Suppressor macrophage treated with lipopolysaccharide for 4 hours (primary cell): ENCODE data around the gene FLAD1.

ENCODE experiments used
- DNase-seq: peaks from one replicate; pipeline ENCODE4 v3.0.0-alpha.2; 2020

FLAD1 gene

GRCh38 chr1:155018617-155019348, 35.6 kb downstream of the FLAD1 start:
- DNase-seq = no peak

- DNase-seq = no peak
Observed at GRCh38 chr1:155019377-155020245, 36.5 kb downstream of the FLAD1 start.

- DNase-seq = no peak
Observed at GRCh38 chr1:155022136-155022926, 39.2 kb downstream of the FLAD1 start.

GRCh38 chr1:155022927-155023236, 39.7 kb downstream of the FLAD1 start:
- DNase-seq = no peak

- DNase-seq = no peak
Observed at GRCh38 chr1:155023627-155024026, 40.5 kb downstream of the FLAD1 start.

- no peak for DNase-seq
Observed at GRCh38 chr1:155024315-155024714, 41.2 kb downstream of the FLAD1 start.

GRCh38 chr1:155026154-155026553, 43.0 kb downstream of the FLAD1 start:
- no peak for DNase-seq

GRCh38 chr1:155026588-155026987, 43.4 kb downstream of the FLAD1 start:
- no peak for DNase-seq

GRCh38 chr1:155029513-155030242, 46.5 kb downstream of the FLAD1 start:
- DNase-seq = no peak

- no peak for DNase-seq
Observed at GRCh38 chr1:155030243-155030795, 47.2 kb downstream of the FLAD1 start.

GRCh38 chr1:155030899-155031298, 47.8 kb downstream of the FLAD1 start:
- no peak for DNase-seq

- DNase-seq = no peak
Observed at GRCh38 chr1:155032886-155033285, 49.7 kb downstream of the FLAD1 start.

GRCh38 chr1:155033524-155033923, 50.4 kb downstream of the FLAD1 start, which contains the start of the genes DCST1 and DCST2:
Gene DCST1 (plus strand): TSS chr1:155033824. CDS start chr1:155034037, 213 bp downstream.
Gene DCST2 (minus strand): TSS chr1:155033781. CDS start chr1:155033701, 80 bp downstream.
- no peak for DNase-seq

GRCh38 chr1:155034318-155035208, 51.4 kb downstream of the FLAD1 start:
- no peak for DNase-seq

GRCh38 chr1:155035936-155036335, 52.8 kb downstream of the FLAD1 start:
- DNase-seq = peak; percentile 69

GRCh38 chr1:155037043-155037442, 53.9 kb downstream of the FLAD1 start:
- no peak for DNase-seq

- DNase-seq = no peak
Observed at GRCh38 chr1:155037851-155038441, 54.8 kb downstream of the FLAD1 start.

- DNase-seq = peak; percentile 40
Observed at GRCh38 chr1:155038602-155039307, 55.6 kb downstream of the FLAD1 start.

- DNase-seq = no peak
Observed at GRCh38 chr1:155039308-155039669, 56.1 kb downstream of the FLAD1 start.
